GM21619 (cell line): ENCODE data around the gene ACTN3.
"Not testable (repeated sequence)": the region's sequence is repeated elsewhere in the genome, so short reads cannot be mapped to it uniquely, and the experiment has no call there.

ENCODE experiments used
- ATAC-seq: cut with Tn5 transposase; IDR thresholded peaks from one replicate; pipeline ENCODE4 v1.9.1; 2021; ENCODE audit not compliant: unreplicated experiment

The ACTN3 gene

GRCh38 chr11:66546368-66546965, at the start of gene ACTN3:
Gene ACTN3 (plus strand): TSS chr11:66546903. CDS start chr11:66546938, 35 bp downstream.
- ATAC-seq = no peak

GRCh38 chr11:66497206-66497605, 49.5 kb upstream of the ACTN3 start:
- ATAC-seq = no peak

- ATAC-seq = no peak
Measured at GRCh38 chr11:66498506-66498905, 48.2 kb upstream of the ACTN3 start.

DNA sequence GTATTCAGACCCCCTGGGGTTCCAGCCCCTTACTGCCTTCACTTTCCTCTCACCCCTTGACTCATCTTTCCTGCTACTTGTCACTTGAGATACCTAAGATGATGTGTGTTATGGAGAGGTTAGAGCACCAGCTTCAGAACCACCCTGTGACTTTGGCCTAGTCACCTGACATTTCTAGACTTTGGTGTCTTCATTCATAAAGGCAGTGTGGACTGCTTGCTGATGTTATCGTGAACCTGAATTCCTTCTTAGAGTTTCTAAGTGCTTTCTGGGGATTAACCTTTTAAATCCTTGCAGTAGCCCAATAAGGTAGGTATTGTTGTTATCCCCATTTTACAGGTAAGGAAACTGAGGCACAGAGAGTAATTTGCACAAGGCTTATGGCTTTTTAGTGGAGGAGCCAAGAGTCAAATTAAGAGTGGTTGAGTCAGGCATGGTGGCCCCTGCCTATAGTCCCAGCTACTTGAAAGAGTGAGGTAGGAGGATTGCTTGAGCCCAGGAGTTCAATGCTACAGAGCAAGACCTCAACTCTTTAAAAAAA, 41.4 kb upstream of the ACTN3 start:
- ATAC-seq = no peak

DNA sequence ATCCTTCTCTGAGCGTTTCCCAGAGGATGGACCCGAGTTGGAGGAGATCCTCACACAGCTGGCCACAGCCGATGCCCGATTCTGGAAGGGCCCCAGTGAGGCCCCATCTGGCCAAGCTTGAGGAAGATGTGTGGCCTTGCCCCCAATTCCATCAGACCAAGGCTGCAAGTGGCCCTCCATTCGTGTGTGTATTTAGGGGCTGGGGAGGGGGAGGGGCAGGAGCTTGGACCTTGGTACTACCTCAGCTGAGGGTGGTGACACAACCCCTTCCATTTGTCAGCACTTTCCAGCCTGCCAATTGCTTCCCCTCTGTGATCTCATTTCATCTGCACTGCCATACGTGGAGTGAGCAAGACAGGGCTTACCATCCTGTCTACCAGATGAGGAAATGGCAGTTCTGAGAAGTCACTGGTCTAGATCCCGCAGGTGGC, 37.6 kb upstream of the ACTN3 start:
- no peak for ATAC-seq

- ATAC-seq = peak; percentile 87
Measured at GRCh38 chr11:66510271-66510989, 36.3 kb upstream of the ACTN3 start, which contains the start of gene BBS1. Gene BBS1 (plus strand): TSS chr11:66510635. CDS start chr11:66510660, 25 bp downstream.

DNA sequence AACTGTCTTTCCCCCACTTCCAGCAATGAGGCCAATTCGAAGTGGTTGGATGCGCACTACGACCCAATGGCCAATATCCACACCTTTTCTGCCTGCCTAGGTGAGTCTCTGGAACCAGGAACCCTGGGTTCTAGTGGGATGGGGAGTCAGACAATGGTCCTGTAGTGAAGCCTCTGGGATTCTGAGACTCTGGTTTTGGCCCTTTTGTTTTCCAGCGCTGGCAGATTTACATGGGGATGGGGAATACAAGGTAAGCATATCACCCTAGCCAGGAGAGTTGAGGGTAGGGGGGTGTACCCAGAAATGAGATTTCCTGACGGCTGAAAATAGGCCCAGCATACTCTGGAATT, 35.7 kb upstream of the ACTN3 start:
- ATAC-seq = no peak

GRCh38 chr11:66523611-66524010, 23.1 kb upstream of the ACTN3 start:
- no peak for ATAC-seq

DNA sequence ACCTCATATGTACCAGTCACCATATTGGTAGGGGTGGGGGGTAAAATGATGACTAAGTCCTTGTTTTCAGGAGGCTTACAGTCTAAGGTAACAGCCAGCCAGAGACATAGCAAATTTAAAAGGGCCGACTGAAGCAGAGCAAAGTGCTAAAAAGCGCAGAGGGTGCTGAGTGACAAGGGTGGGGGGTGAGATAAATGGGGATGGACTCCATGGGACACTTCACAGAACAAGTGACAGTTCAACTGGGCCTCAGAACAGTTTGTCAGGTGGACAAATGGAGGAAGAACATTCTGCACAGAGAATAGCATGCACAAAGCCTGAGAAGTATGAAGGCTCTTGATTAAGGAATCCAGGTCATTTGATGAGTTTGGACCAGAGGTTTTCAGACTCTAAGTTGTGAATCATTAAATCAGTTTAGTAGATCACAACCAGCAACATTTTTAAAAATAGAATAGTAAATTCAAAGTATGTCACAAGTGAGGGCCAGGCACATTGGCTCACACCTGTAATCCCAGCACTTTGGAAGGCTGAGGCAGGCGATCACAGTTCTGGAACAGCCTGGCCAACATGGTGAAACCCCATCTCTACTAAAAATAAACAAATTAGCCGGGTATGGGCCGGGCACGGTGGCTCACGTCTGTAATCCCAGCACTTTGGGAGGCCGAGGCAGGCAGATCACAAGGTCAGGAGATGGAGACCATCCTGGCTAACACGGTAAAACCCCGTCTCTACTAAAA, 22.2 kb upstream of the ACTN3 start:
- ATAC-seq = no peak

GRCh38 chr11:66529069-66529468, 17.6 kb upstream of the ACTN3 start:
- ATAC-seq = no peak

- ATAC-seq = no peak
Measured at GRCh38 chr11:66529655-66530054, 17.0 kb upstream of the ACTN3 start.

GRCh38 chr11:66530927-66531709, 15.6 kb upstream of the ACTN3 start:
- ATAC-seq = no peak

DNA sequence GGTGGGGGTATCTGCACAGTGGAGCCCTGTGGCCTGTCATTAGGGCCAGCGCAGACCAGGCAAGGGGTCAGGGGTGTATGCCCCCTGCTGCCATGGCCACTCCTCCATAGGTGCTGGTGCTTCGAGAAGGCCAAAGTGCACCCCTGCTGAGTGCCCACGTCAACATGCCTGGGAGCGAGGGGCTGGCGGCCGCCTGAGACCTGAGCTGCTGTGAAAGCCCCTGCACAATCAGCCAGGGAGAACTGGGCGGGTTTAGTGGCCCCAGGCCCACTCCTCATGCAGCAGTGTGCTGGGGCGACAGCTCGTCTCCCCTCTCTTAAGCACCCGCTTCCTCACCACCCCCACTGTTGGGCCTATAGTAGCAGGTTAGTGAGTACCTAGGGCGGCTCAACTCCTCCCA, 14.9 kb upstream of the ACTN3 start:
- ATAC-seq = no peak

GRCh38 chr11:66532784-66533183, 13.9 kb upstream of the ACTN3 start:
- no peak for ATAC-seq

GRCh38 chr11:66539170-66539869, 7.4 kb upstream of the ACTN3 start:
- ATAC-seq = no peak

- no peak for ATAC-seq
Measured at GRCh38 chr11:66539870-66540213, 6.9 kb upstream of the ACTN3 start.

- not testable (repeated sequence) for ATAC-seq
Measured at GRCh38 chr11:66540598-66540997, 6.1 kb upstream of the ACTN3 start.

- ATAC-seq = no peak
Measured at GRCh38 chr11:66541892-66542291, 4.8 kb upstream of the ACTN3 start.

DNA sequence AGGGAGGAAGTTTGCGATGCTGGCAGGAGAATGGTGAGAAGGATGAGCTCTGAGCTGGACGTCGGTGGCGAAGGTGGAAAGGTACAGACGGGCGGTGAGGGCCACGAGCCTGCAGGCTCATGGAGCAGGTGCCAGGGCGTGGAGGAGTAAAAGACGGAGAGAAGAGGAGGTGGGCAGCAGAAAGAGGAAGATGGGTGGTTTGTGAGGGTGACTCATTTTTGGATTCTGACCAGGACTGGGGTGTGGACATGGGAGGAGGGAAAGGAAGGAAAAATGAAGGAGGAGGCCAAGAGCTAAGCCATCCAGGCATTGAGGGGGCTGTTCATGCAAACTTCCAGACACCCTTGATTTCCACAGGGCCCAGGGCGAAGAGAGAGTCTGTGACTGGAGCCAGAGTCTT, 4.3 kb upstream of the ACTN3 start:
- ATAC-seq = no peak

GRCh38 chr11:66543263-66544107, 3.2 kb upstream of the ACTN3 start:
- ATAC-seq = peak; percentile 32
